Astrocyte (in vitro differentiated cells and primary cell): ENCODE results near the gene IRX6. TPM values are rescaled to one million over a fixed set of nuclear protein-coding genes. Genes with fewer than 3 reads are reported as not detected.

Source experiments
- DNase-seq: peaks from one replicate; pipeline ENCODE4 v3.0.0-alpha.2; 2010; ENCODE audit warnings: low read depth
- FAIRE-seq: peaks from 2 replicates; lab custom pipeline; 2011; peaks lifted over from hg19 to GRCh38; lab: Jason Lieb, UNC
- H2AFZ ChIP-seq: 2 replicates; pipeline ENCODE4 v1.6.0; 2012; ENCODE audit warnings: low read depth, low read length, inconsistent platforms
- H3K27ac ChIP-seq: 2 replicates; pipeline ENCODE4 v1.5.1; 2011; ENCODE audit warnings: low read depth, low read length, inconsistent platforms
- H3K27me3 ChIP-seq: 2 replicates; pipeline ENCODE4 v1.6.0; 2011; ENCODE audit warnings: low read length, inconsistent platforms; ENCODE audit not compliant: insufficient read depth
- H3K36me3 ChIP-seq: 2 replicates; pipeline ENCODE4 v1.5.1; 2011; ENCODE audit warnings: low read length, inconsistent platforms; ENCODE audit not compliant: insufficient read depth
- H3K4me1 ChIP-seq: 2 replicates; pipeline ENCODE4 v1.5.1; 2011; ENCODE audit warnings: low read length, inconsistent platforms; ENCODE audit not compliant: insufficient read depth
- H3K4me2 ChIP-seq: 2 replicates; pipeline ENCODE4 v1.6.0; 2012; ENCODE audit warnings: low read length, inconsistent platforms
- H3K4me3 ChIP-seq: 2 replicates; pipeline ENCODE4 v1.5.1; 2011; ENCODE audit warnings: low read depth, mild to moderate bottlenecking, low read length, inconsistent platforms; ENCODE audit not compliant: insufficient read depth
- H3K79me2 ChIP-seq: 2 replicates; pipeline ENCODE4 v1.6.0; 2012; ENCODE audit warnings: mild to moderate bottlenecking, low read length, inconsistent platforms; ENCODE audit not compliant: insufficient read depth
- H3K9ac ChIP-seq: 2 replicates; pipeline ENCODE4 v1.6.0; 2012; ENCODE audit warnings: mild to moderate bottlenecking, low read length, inconsistent platforms
- H3K9me3 ChIP-seq: 2 replicates; pipeline ENCODE4 v1.5.1; 2012; ENCODE audit warnings: low read depth, mild to moderate bottlenecking, low read length, inconsistent platforms; ENCODE audit not compliant: insufficient read depth
- H4K20me1 ChIP-seq: 2 replicates; pipeline ENCODE4 v1.6.0; 2012; ENCODE audit warnings: low read length, inconsistent platforms; ENCODE audit not compliant: insufficient read depth
- H3K27ac Mint-ChIP-seq: one replicate; pipeline ENCODE4 v1.8.0; 2021; ENCODE audit warnings: mild to moderate bottlenecking, mixed read lengths; ENCODE audit not compliant: unreplicated experiment
- H3K27me3 Mint-ChIP-seq: one replicate; pipeline ENCODE4 v1.8.0; 2021; ENCODE audit warnings: low read depth, mixed read lengths; ENCODE audit not compliant: unreplicated experiment
- H3K36me3 Mint-ChIP-seq: one replicate; pipeline ENCODE4 v1.8.0; 2021; ENCODE audit warnings: low read depth, mixed read lengths; ENCODE audit not compliant: unreplicated experiment
- H3K4me1 Mint-ChIP-seq: one replicate; pipeline ENCODE4 v1.8.0; 2021; ENCODE audit warnings: low read depth, mixed read lengths; ENCODE audit not compliant: unreplicated experiment
- H3K4me3 Mint-ChIP-seq: one replicate; pipeline ENCODE4 v1.8.0; 2021; ENCODE audit warnings: mild to moderate bottlenecking, moderate library complexity, mixed read lengths; ENCODE audit not compliant: unreplicated experiment
- H3K9me3 Mint-ChIP-seq: one replicate; pipeline ENCODE4 v1.8.0; 2021; ENCODE audit warnings: mild to moderate bottlenecking, mixed read lengths; ENCODE audit not compliant: unreplicated experiment
- EZH2 ChIP-seq: IDR thresholded peaks from 2 replicates; pipeline ENCODE4 v1.6.1; 2012; ENCODE audit warnings: mild to moderate bottlenecking, low read length, inconsistent platforms; ENCODE audit not compliant: insufficient read depth
- total RNA-seq: library from RNA; stranded (reverse); gene quantifications from 2 replicates; pipeline ENCODE4 v1.2.1, GENCODE V29; 2021
- TF ChIP-seq, protein P1 (sequence below): IDR thresholded peaks from 2 replicates; pipeline ENCODE4 v1.5.1; 2011; ENCODE audit warnings: low read depth, mild to moderate bottlenecking, inconsistent platforms, low read length, moderate library complexity; ENCODE audit not compliant: insufficient read depth

IRX6 gene
- total RNA-seq, 1 donor from 2014 or later: not detected

- Mint-ChIP-seq H3K27me3 (peaks cover 23% of the 10 kb centered on the region), H3K9me3 (no peaks in the 10 kb centered on the region), H3K36me3 (no peaks in the 10 kb centered on the region), H3K27ac (no peak overlapping the region), H3K4me1 (no peaks in the 10 kb centered on the region), H3K4me3 (no peak overlapping the region)
- no peaks in the 10 kb centered on the region for H3K9me3 ChIP-seq
- DNase-seq (no peak), FAIRE-seq (no peak)
- H3K27me3 ChIP-seq: no peaks in the 10 kb centered on the region
- no peaks in the 10 kb centered on the region for H3K79me2 ChIP-seq
- H3K4me3 ChIP-seq: no peak overlapping the region
- H4K20me1 ChIP-seq: no peaks in the 10 kb centered on the region
- H3K9ac ChIP-seq: no peak overlapping the region
- no peak overlapping the region for H2AFZ ChIP-seq
- no peak overlapping the region for H3K4me2 ChIP-seq
- H3K4me1 ChIP-seq: no peaks in the 10 kb centered on the region
- H3K27ac ChIP-seq: no peak overlapping the region
- no peaks in the 10 kb centered on the region for H3K36me3 ChIP-seq
- TF ChIP-seq, protein P1, sequence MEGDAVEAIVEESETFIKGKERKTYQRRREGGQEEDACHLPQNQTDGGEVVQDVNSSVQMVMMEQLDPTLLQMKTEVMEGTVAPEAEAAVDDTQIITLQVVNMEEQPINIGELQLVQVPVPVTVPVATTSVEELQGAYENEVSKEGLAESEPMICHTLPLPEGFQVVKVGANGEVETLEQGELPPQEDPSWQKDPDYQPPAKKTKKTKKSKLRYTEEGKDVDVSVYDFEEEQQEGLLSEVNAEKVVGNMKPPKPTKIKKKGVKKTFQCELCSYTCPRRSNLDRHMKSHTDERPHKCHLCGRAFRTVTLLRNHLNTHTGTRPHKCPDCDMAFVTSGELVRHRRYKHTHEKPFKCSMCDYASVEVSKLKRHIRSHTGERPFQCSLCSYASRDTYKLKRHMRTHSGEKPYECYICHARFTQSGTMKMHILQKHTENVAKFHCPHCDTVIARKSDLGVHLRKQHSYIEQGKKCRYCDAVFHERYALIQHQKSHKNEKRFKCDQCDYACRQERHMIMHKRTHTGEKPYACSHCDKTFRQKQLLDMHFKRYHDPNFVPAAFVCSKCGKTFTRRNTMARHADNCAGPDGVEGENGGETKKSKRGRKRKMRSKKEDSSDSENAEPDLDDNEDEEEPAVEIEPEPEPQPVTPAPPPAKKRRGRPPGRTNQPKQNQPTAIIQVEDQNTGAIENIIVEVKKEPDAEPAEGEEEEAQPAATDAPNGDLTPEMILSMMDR: no peak
- no peak for TF ChIP-seq EZH2
Measured at GRCh38 chr16:55376567-55377167, 52.7 kb downstream of the IRX6 start.

- no peak overlapping the region for H2AFZ ChIP-seq
- Mint-ChIP-seq H3K36me3 (no peaks in the 10 kb centered on the region), H3K27ac (no peak overlapping the region), H3K9me3 (no peaks in the 10 kb centered on the region), H3K4me3 (no peak overlapping the region), H3K4me1 (no peaks in the 10 kb centered on the region), H3K27me3 (peaks cover 15% of the 10 kb centered on the region)
- TF ChIP-seq, protein P1: no peak
- TF ChIP-seq EZH2: no peak
- no peaks in the 10 kb centered on the region for H3K79me2 ChIP-seq
- H3K27ac ChIP-seq: no peak overlapping the region
- H3K9me3 ChIP-seq: no peaks in the 10 kb centered on the region
- no peaks in the 10 kb centered on the region for H3K4me1 ChIP-seq
- no peaks in the 10 kb centered on the region for H3K36me3 ChIP-seq
- DNase-seq (no peak), FAIRE-seq (no peak)
- H3K4me3 ChIP-seq: no peak overlapping the region
- H4K20me1 ChIP-seq: no peaks in the 10 kb centered on the region
- no peak overlapping the region for H3K4me2 ChIP-seq
- no peak overlapping the region for H3K9ac ChIP-seq
- no peaks in the 10 kb centered on the region for H3K27me3 ChIP-seq
Measured at GRCh38 chr16:55377840-55378239, 53.8 kb downstream of the IRX6 start.

DNA sequence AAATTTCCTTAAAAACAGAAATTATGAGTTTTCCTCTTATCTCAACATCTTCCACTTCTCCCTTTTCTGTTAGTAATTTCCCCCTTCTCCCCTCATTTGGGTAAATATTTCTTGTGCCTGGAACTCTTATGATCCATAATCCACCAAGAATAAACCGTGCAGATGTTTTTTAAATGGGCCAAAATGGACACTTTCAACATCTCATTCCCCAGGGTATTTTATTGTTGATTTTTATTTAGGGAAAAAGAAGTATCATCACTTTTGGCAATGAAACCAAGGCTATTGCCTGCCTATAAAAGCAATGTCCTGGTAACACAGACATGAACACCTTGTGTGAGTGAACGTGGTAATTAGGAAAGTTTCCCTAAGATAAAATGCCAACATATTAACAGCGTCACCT, 54.6 kb downstream of the IRX6 start:
- Mint-ChIP-seq H3K9me3 (no peaks in the 10 kb centered on the region), H3K27me3 (peaks cover 15% of the 10 kb centered on the region), H3K27ac (no peak overlapping the region), H3K4me1 (no peaks in the 10 kb centered on the region), H3K4me3 (no peak overlapping the region), H3K36me3 (no peaks in the 10 kb centered on the region)
- H2AFZ ChIP-seq: no peak overlapping the region
- no peaks in the 10 kb centered on the region for H3K27me3 ChIP-seq
- H3K27ac ChIP-seq: no peak overlapping the region
- no peak overlapping the region for H3K4me3 ChIP-seq
- DNase-seq (no peak), FAIRE-seq (no peak)
- H3K4me2 ChIP-seq: no peak overlapping the region
- no peaks in the 10 kb centered on the region for H4K20me1 ChIP-seq
- H3K79me2 ChIP-seq: no peaks in the 10 kb centered on the region
- H3K9ac ChIP-seq: no peak overlapping the region
- H3K9me3 ChIP-seq: no peaks in the 10 kb centered on the region
- H3K36me3 ChIP-seq: no peaks in the 10 kb centered on the region
- no peaks in the 10 kb centered on the region for H3K4me1 ChIP-seq
- TF ChIP-seq EZH2: no peak
- TF ChIP-seq, protein P1: no peak
